Fibroblast of lung (primary cell): ENCODE data around the gene CTNNA2. TPM values are rescaled to one million over a fixed set of nuclear protein-coding genes. Genes with fewer than 3 reads are reported as not detected.
A peak's percentile ranks its signal among the peaks of the same experiment; 100 is the strongest.

Source experiments
- DNase-seq, 2 donors: peaks; one replicate each; pipeline versions ENCODE4 v3.0.0 to v3.0.0-alpha.2; 2010; ENCODE audit warnings: low read depth in 2 of 2
- H2AFZ ChIP-seq: 2 replicates; pipeline ENCODE4 v1.5.1; 2012; ENCODE audit warnings: low read length, control low read depth, inconsistent platforms
- H3K27ac ChIP-seq: 2 replicates; pipeline ENCODE4 v1.5.1; 2011; ENCODE audit warnings: low read length, control low read depth; ENCODE audit not compliant: insufficient read depth
- H3K27me3 ChIP-seq: 2 replicates; pipeline ENCODE4 v1.5.1; 2011; ENCODE audit warnings: mild to moderate bottlenecking, low read length; ENCODE audit not compliant: control insufficient read depth, insufficient read depth
- H3K36me3 ChIP-seq: 2 replicates; pipeline ENCODE4 v1.5.1; 2011; ENCODE audit warnings: low read length; ENCODE audit not compliant: control insufficient read depth, insufficient read depth
- H3K4me1 ChIP-seq: 2 replicates; pipeline ENCODE4 v1.5.1; 2011; ENCODE audit warnings: low read length; ENCODE audit not compliant: control insufficient read depth, insufficient read depth; ENCODE audit errors: extremely low read depth
- H3K4me2 ChIP-seq: 2 replicates; pipeline ENCODE4 v1.5.1; 2011; ENCODE audit warnings: low read length, control low read depth; ENCODE audit not compliant: insufficient read depth; ENCODE audit errors: extremely low read depth
- H3K4me3 ChIP-seq, 4 experiments: fragments of 200-600 bp in 1 of 4; sonication (generic) in 1 of 4; replicated peaks in 1 of 4; 2 replicates each; pipeline ENCODE4 v1.5.1; 2011 to 2016; ENCODE audit warnings: low read length in 4 of 4, low read depth in 3 of 4, mild to moderate bottlenecking in 3 of 4, control low read depth in 2 of 4, inconsistent platforms in 1 of 4, mixed read lengths in 1 of 4; ENCODE audit not compliant: insufficient read depth in 1 of 4; ENCODE audit errors: control extremely low read depth in 1 of 4
- H3K79me2 ChIP-seq: 2 replicates; pipeline ENCODE4 v1.5.1; 2012; ENCODE audit warnings: mild to moderate bottlenecking, low read length, inconsistent platforms; ENCODE audit not compliant: control insufficient read depth, insufficient read depth
- H3K9ac ChIP-seq: 2 replicates; pipeline ENCODE4 v1.5.1; 2011; ENCODE audit warnings: mild to moderate bottlenecking, low read length, control low read depth; ENCODE audit not compliant: insufficient read depth
- H3K9me3 ChIP-seq: 2 replicates; pipeline ENCODE4 v1.5.1; 2012; ENCODE audit warnings: low read depth, low read length; ENCODE audit not compliant: control insufficient read depth, insufficient read depth
- H4K20me1 ChIP-seq: 2 replicates; pipeline ENCODE4 v1.5.1; 2011; ENCODE audit warnings: low read length; ENCODE audit not compliant: control insufficient read depth, insufficient read depth; ENCODE audit errors: extremely low read depth
- EZH2 ChIP-seq: IDR thresholded peaks from 2 replicates; pipeline ENCODE4 v1.5.1; 2012; ENCODE audit warnings: low read length, control low read depth, mild to moderate bottlenecking; ENCODE audit errors: missing control alignments
- polyA plus RNA-seq, 2 donors: library from polyadenylated mRNA; depleted of rRNA in 1 of 2; stranded (reverse) in 1 of 2; unstranded in 1 of 2; fragments of >200 nt; gene quantifications; 2 replicates each; pipeline ENCODE4 v1.2.1, GENCODE V29; 2011 to 2012; ENCODE audit warnings: missing spikeins in 1 of 2
- total RNA-seq: library from RNA; depleted of rRNA; stranded (reverse); fragments of >200 nt; gene quantifications from 2 replicates; pipeline ENCODE4 v1.2.1, GENCODE V29; 2014
- TF ChIP-seq, protein P1 (sequence below), 2 donors: IDR thresholded peaks in 1 of 2; conservative IDR thresholded peaks in 1 of 2; 1 replicate in 1 of 2; 2 replicates in 1 of 2; pipeline ENCODE4 v1.5.1; 2011 to 2012; ENCODE audit warnings: low read length in 2 of 2, control low read depth in 1 of 2, inconsistent platforms in 1 of 2, low read depth in 1 of 2, mild to moderate bottlenecking in 1 of 2

CTNNA2 gene
- total and polyA plus RNA-seq, 2 donors (not counting 1 experiment from before 2014, with no cell fraction given), result not detected

DNA sequence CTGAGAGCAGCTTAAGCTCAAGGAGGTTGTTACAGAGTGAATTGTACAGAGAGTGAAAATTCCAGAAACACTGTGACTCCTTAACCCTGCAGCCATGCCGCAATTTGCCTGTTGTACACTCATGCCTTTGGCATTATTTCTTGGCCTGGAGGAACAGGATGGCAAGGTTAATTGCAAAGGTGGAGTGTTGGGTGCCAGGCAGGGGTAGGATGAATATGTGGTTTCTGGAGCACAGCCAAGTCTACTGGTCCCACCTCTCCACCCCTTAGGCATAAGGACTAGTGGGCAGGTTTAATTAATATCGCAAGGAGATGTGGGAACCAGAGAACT is 541.5 kb downstream of the CTNNA2 start:
- Histone ChIP-seq H2AFZ (no peak overlapping the region), H3K4me2 (no peak overlapping the region), H3K36me3 (no peaks in the 10 kb centered on the region), H3K79me2 (no peaks in the 10 kb centered on the region), H3K4me3 (no peak overlapping the region), H3K27ac (no peak overlapping the region), H4K20me1 (no peaks in the 10 kb centered on the region), H3K27me3 (no peaks in the 10 kb centered on the region), H3K4me1 (no peaks in the 10 kb centered on the region), H3K9ac (no peak overlapping the region), H3K9me3 (no peaks in the 10 kb centered on the region)
- peak in 1 of 2 donors; percentile 8 for DNase-seq
- TF ChIP-seq, protein P1, sequence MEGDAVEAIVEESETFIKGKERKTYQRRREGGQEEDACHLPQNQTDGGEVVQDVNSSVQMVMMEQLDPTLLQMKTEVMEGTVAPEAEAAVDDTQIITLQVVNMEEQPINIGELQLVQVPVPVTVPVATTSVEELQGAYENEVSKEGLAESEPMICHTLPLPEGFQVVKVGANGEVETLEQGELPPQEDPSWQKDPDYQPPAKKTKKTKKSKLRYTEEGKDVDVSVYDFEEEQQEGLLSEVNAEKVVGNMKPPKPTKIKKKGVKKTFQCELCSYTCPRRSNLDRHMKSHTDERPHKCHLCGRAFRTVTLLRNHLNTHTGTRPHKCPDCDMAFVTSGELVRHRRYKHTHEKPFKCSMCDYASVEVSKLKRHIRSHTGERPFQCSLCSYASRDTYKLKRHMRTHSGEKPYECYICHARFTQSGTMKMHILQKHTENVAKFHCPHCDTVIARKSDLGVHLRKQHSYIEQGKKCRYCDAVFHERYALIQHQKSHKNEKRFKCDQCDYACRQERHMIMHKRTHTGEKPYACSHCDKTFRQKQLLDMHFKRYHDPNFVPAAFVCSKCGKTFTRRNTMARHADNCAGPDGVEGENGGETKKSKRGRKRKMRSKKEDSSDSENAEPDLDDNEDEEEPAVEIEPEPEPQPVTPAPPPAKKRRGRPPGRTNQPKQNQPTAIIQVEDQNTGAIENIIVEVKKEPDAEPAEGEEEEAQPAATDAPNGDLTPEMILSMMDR (conservative IDR thresholded peaks at IDR 0.05 in 1 of 2, IDR thresholded peaks at IDR 0.05 in 1 of 2; ENCODE audit: low read depth in 1 of 2, low read length in 2 of 2), result no peak
- no peak for TF ChIP-seq EZH2

DNA sequence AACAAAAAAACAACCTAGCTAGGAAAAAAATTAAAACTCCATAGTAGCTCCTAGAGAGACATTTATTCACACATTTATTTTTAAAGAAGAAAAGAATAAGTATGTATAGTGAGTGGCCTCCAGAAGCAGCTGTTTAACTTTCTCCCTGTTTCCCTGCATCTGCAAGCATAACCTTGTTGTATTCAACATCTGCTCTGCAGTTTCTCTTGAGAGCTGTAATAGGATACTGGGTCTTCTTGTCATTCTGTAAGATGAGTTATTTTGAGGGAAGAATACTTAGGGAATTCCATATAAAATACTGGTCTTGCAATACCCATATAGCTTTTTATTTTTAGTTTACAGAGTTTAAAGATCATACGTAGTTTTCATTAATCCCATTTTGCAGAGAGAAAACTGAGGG is 545.1 kb downstream of the CTNNA2 start:
- TF ChIP-seq, protein P1 (conservative IDR thresholded peaks at IDR 0.05 in 1 of 2, IDR thresholded peaks at IDR 0.05 in 1 of 2; ENCODE audit: low read depth in 1 of 2, low read length in 2 of 2), result no peak
- TF ChIP-seq EZH2, result no peak
- H4K20me1 ChIP-seq, result no peaks in the 10 kb centered on the region
- no peaks in the 10 kb centered on the region for H3K9me3 ChIP-seq

DNA sequence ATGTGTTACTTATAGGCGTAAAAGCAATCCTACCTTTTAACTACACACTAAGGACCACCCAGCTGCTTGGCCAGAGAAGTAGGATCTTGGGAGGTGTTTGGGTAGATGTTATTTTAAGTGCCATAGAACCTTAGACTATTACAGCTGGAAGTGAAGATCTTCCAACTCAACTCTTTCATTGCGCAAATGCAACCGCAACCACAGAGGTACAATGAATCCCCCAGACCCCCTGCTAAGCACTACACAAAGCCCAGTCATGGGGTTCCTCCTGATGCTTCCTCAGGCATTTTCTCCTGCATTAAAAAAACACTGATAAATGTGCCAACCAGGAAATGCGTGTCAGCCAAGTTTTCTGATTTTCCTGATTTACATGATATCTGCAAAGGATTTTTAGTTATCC is 545.7 kb downstream of the CTNNA2 start:
- H2AFZ ChIP-seq, result no peak overlapping the region
- H3K9me3 ChIP-seq, result no peaks in the 10 kb centered on the region
- H3K27me3 ChIP-seq, result no peaks in the 10 kb centered on the region
- H3K4me2 ChIP-seq, result no peak overlapping the region
- H3K79me2 ChIP-seq, result no peaks in the 10 kb centered on the region
- no peak overlapping the region for H3K9ac ChIP-seq
- H3K4me1 ChIP-seq, result no peaks in the 10 kb centered on the region
- H3K36me3 ChIP-seq, result no peaks in the 10 kb centered on the region
- no peak overlapping the region for H3K27ac ChIP-seq
- no peak for DNase-seq
- TF ChIP-seq, protein P1 (conservative IDR thresholded peaks at IDR 0.05 in 1 of 2, IDR thresholded peaks at IDR 0.05 in 1 of 2; ENCODE audit: low read depth in 1 of 2, low read length in 2 of 2), result no peak
- no peak for TF ChIP-seq EZH2
- H3K4me3 ChIP-seq, result no peak overlapping the region
- no peaks in the 10 kb centered on the region for H4K20me1 ChIP-seq

More for the DNA sequence above, 545.1 kb downstream of the CTNNA2 start:
- Histone ChIP-seq H3K27me3 (no peaks in the 10 kb centered on the region), H3K4me2 (no peak overlapping the region), H2AFZ (no peak overlapping the region), H3K9ac (no peak overlapping the region), H3K79me2 (no peaks in the 10 kb centered on the region), H3K4me1 (no peaks in the 10 kb centered on the region), H3K4me3 (no peak overlapping the region), H3K36me3 (no peaks in the 10 kb centered on the region), H3K27ac (no peak overlapping the region)
- no peak for DNase-seq
